Colonic mucosa (tissue), 4 donors: ENCODE measurements around the gene PAPPA2. TPM values are rescaled to one million over a fixed set of nuclear protein-coding genes. Genes with fewer than 3 reads are reported as not detected.

Experiments
- DNase-seq: peaks from one replicate; pipeline ENCODE4 v3.0.0-alpha.2; 2020
- H3K27ac ChIP-seq: fragments of 200-600 bp; one replicate; pipeline ENCODE4 v1.8.0; 2021
- H3K27me3 ChIP-seq: fragments of 200-600 bp; one replicate; pipeline ENCODE4 v1.8.0; 2021
- H3K36me3 ChIP-seq: fragments of 200-600 bp; one replicate; pipeline ENCODE4 v1.8.0; 2021
- H3K4me1 ChIP-seq: fragments of 200-600 bp; one replicate; pipeline ENCODE4 v1.8.0; 2021; ENCODE audit warnings: mild to moderate bottlenecking
- H3K4me3 ChIP-seq: fragments of 200-600 bp; one replicate; pipeline ENCODE4 v1.8.0; 2021
- H3K9ac ChIP-seq, 2 donors: one replicate each; pipeline ENCODE4 v1.7.0; 2013; ENCODE audit warnings: control low read depth in 2 of 2, low read depth in 2 of 2, low read length in 2 of 2
- H3K9me3 ChIP-seq: fragments of 200-600 bp; one replicate; pipeline ENCODE4 v1.8.0; 2021
- CTCF ChIP-seq: fragments of 200-600 bp; IDR thresholded peaks from one replicate; pipeline ENCODE4 v1.8.0; 2022; ENCODE audit warnings: antibody characterized with exemption, mild to moderate bottlenecking
- intact Hi-C: fragments of 100-400 bp; cut with DNase I; formaldehyde crosslinking; loops from one replicate; pipeline ENCODE4 v1.14.1; 2022
- total RNA-seq, 2 donors: library from RNA; stranded (reverse); fragmentation: NEBNext Ultra II Directional in 1 of 2; extraction: Animal tissue kit (Norgen Biotek cat#: 25700) in 1 of 2; gene quantifications; one replicate each; pipeline ENCODE4 v1.2.1, GENCODE V29; 2021
- donor health status: healthy.
- donor health status: DM: no; HTN: no; CAD: no.
- donor health status: DM: no; HTN: no; CAD: no.

PAPPA2 gene
- total RNA-seq, 2 donors from 2014 or later: 3.1 to 3.6 TPM

- intact Hi-C loops: no loop called here
- Histone ChIP-seq H3K4me3 (no peak overlapping the region), H3K9ac (no peak overlapping the region), H3K27me3 (no peaks in the 10 kb centered on the region), H3K27ac (no peak overlapping the region), H3K36me3 (no peaks in the 10 kb centered on the region), H3K4me1 (no peaks in the 10 kb centered on the region), H3K9me3 (no peaks in the 10 kb centered on the region)
- no peak for DNase-seq
- no peak for TF ChIP-seq CTCF
Observed at GRCh38 chr1:176826265-176826664, 363.3 kb downstream of the PAPPA2 start.

DNA sequence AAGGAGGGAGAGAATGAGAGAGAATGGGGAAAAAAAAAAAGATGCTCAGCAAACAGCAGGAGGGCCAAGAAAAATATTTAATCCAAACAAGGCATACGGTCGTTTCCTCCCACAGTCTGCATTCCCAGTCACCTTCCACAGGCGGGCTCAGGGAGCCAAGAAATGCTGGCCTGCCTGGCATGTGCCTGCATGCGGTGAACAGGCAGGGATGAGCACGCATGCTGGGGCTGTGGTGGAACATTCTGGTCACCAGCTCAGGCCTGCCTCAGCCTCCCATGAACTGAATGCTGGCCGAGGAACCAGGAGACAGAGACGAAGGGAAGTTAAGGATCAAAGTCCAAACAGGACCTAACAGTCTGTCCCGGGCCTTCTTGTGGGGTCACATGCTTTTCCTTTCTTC, 366.3 kb downstream of the PAPPA2 start:
- no peak for TF ChIP-seq CTCF
- no peak overlapping the region for H3K9ac ChIP-seq
- no peaks in the 10 kb centered on the region for H3K36me3 ChIP-seq
- H3K27me3 ChIP-seq: no peaks in the 10 kb centered on the region
- H3K9me3 ChIP-seq: no peaks in the 10 kb centered on the region
- no peak overlapping the region for H3K4me3 ChIP-seq
- intact Hi-C loops: no loop called here
- no peaks in the 10 kb centered on the region for H3K4me1 ChIP-seq
- DNase-seq: no peak
- H3K27ac ChIP-seq: no peak overlapping the region

DNA sequence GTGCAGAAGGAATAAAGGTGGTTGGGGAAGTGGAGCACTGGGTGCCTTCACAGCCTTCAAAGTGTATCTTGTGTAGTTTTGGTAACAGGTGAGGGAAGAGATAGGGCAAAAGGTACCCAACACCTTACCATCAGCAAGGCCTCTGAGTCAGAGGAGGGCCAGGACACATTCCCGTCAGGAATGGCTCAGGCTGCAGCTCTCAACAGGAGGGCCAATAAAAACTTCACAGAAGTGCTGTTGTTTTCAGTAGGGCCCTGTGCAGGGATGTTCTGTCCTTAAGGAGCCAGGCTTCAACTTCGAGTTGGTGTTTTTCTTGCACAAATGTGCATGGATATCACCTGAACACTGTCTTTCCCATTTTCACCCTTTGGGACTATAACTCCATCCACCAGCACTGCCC, 368.2 kb downstream of the PAPPA2 start:
- no peak overlapping the region for H3K27ac ChIP-seq
- no peaks in the 10 kb centered on the region for H3K27me3 ChIP-seq
- H3K36me3 ChIP-seq: no peaks in the 10 kb centered on the region
- H3K9ac ChIP-seq: no peak overlapping the region
- no peaks in the 10 kb centered on the region for H3K9me3 ChIP-seq
- intact Hi-C loops: no loop called here
- TF ChIP-seq CTCF: no peak
- H3K4me1 ChIP-seq: no peaks in the 10 kb centered on the region
- DNase-seq: no peak
- no peak overlapping the region for H3K4me3 ChIP-seq

- intact Hi-C loops: no loop called here
- Histone ChIP-seq H3K27me3 (no peaks in the 10 kb centered on the region), H3K36me3 (no peaks in the 10 kb centered on the region), H3K9me3 (no peaks in the 10 kb centered on the region), H3K27ac (no peak overlapping the region), H3K4me1 (no peaks in the 10 kb centered on the region), H3K9ac (no peak overlapping the region), H3K4me3 (no peak overlapping the region)
- no peak for DNase-seq
- TF ChIP-seq CTCF: no peak
Observed at GRCh38 chr1:176837708-176838107, 374.7 kb downstream of the PAPPA2 start.

DNA sequence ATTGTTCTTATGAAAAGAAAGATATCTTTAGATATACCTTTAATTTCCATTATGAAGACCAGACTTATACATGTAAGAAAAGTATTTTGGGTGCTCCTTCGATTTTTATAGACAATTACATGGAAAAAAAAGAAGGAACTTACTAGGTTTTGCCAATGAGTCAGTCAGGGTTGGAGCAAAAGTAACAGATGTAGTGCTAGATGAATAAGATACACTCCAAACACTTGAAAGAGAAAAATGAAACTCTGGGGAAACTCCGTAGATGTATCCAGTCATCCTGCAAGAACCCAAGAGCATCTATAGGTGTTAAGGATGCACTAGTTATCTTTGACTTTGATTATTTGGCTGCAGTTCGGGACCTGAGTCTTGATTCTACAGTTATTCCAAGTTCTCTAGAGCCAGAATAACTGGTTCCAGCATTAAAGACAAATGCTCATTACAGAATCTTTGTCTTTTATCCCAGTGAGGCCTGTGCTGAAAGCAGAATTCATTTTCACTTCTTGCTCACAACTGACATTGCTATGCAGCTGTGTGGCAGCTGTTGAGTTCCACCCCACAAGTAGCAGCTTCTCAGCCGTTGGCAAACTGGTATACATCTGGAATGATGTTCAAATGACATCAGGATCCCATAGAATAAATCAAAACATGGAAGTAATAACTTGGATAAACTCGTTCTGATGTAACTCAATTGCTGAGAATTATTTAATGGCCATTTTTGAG, 375.5 kb downstream of the PAPPA2 start:
- Histone ChIP-seq H3K9ac (no peak overlapping the region), H3K4me1 (no peaks in the 10 kb centered on the region), H3K27me3 (no peaks in the 10 kb centered on the region), H3K4me3 (no peak overlapping the region), H3K36me3 (no peaks in the 10 kb centered on the region), H3K27ac (no peak overlapping the region), H3K9me3 (no peaks in the 10 kb centered on the region)
- intact Hi-C loops: no loop called here
- no peak for DNase-seq
- no peak for TF ChIP-seq CTCF
